Endodermal cell (in vitro differentiated cells): ENCODE data around the gene ZC3H4. TPM values are rescaled to one million over a fixed set of nuclear protein-coding genes. Genes with fewer than 3 reads are reported as not detected.

ENCODE experiments used
- DNase-seq: peaks from one replicate; pipeline ENCODE4 v3.0.0-alpha.2; 2017
- H3K27ac ChIP-seq: 2 replicates; pipeline ENCODE4 v1.5.1; 2013; ENCODE audit warnings: mild to moderate bottlenecking, low read depth, low read length, moderate library complexity
- H3K27me3 ChIP-seq: 2 replicates; pipeline ENCODE4 v1.6.1; 2013; ENCODE audit warnings: mild to moderate bottlenecking, low read length, moderate library complexity; ENCODE audit not compliant: insufficient read depth, control insufficient read depth, poor library complexity, severe bottlenecking
- H3K36me3 ChIP-seq: 2 replicates; pipeline ENCODE4 v1.7.0; 2013; ENCODE audit warnings: mild to moderate bottlenecking, low read length, moderate library complexity; ENCODE audit not compliant: control insufficient read depth, insufficient read depth
- H3K4me1 ChIP-seq: one replicate; pipeline ENCODE4 v1.7.0; 2013; ENCODE audit warnings: low read length; ENCODE audit not compliant: control insufficient read depth, insufficient read depth
- H3K4me3 ChIP-seq: 2 replicates; pipeline ENCODE4 v1.5.1; 2013; ENCODE audit warnings: mild to moderate bottlenecking, low read length, moderate library complexity
- H3K9ac ChIP-seq: 2 replicates; pipeline ENCODE4 v1.6.1; 2013; ENCODE audit warnings: mild to moderate bottlenecking, low read length, moderate library complexity; ENCODE audit not compliant: poor library complexity, severe bottlenecking; ENCODE audit errors: extremely low read depth
- H3K9me3 ChIP-seq: 2 replicates; pipeline ENCODE4 v1.6.1; 2013; ENCODE audit warnings: mild to moderate bottlenecking, low read length, moderate library complexity; ENCODE audit not compliant: control insufficient read depth
- H3K27ac Mint-ChIP-seq: 2 replicates; pipeline ENCODE4 v1.8.0; 2020; ENCODE audit warnings: mixed read lengths
- H3K27me3 Mint-ChIP-seq: 2 replicates; pipeline ENCODE4 v1.8.0; 2021; ENCODE audit warnings: mild to moderate bottlenecking, mixed read lengths; ENCODE audit not compliant: insufficient read depth
- H3K36me3 Mint-ChIP-seq: 2 replicates; pipeline ENCODE4 v1.8.0; 2020; ENCODE audit warnings: low read depth, mixed read lengths
- H3K4me1 Mint-ChIP-seq: 2 replicates; pipeline ENCODE4 v1.8.0; 2020; ENCODE audit warnings: mixed read lengths
- H3K4me3 Mint-ChIP-seq: 2 replicates; pipeline ENCODE4 v1.8.0; 2020; ENCODE audit warnings: mild to moderate bottlenecking, moderate library complexity, mixed read lengths
- H3K9me3 Mint-ChIP-seq: 2 replicates; pipeline ENCODE4 v1.8.0; 2020; ENCODE audit warnings: mild to moderate bottlenecking, mixed read lengths
- WGBS, 2 experiments: methylation state at CpG; one replicate each; pipeline versions ENCODE4 v1.1.5 to v1.1.7; 2013; ENCODE audit warnings: missing lambda C conversion rate in 2 of 2, mixed read lengths in 1 of 2; ENCODE audit not compliant: insufficient coverage in 1 of 2, insufficient read length in 1 of 2; 5-methylcytosine and 5-hydroxymethylcytosine counted together
- total RNA-seq, 2 donors: library from RNA; stranded (reverse); fragmentation: NEBNext Ultra II Directional in 1 of 2; extraction: Animal tissue kit (Norgen Biotek cat#: 25700) in 1 of 2; gene quantifications; 2 replicates in 1 of 2; 3 replicates in 1 of 2; pipeline ENCODE4 v1.2.1, GENCODE V29; 2021
- TF ChIP-seq, protein P1 (sequence below): fragments of 200-600 bp; sonication (generic); conservative IDR thresholded peaks from 2 replicates; pipeline ENCODE4 v1.5.0; 2021; ENCODE audit warnings: antibody characterized with exemption, mild to moderate bottlenecking

ZC3H4 gene
- total RNA-seq, 2 donors from 2014 or later: 64.9 to 82.5 TPM

GRCh38 chr19:47145639-47146486, 32.3 kb upstream of the ZC3H4 start:
- H3K27ac ChIP-seq: no peak overlapping the region
- H3K27ac Mint-ChIP-seq: peak overlapping the region; percentile 18
- H3K36me3 ChIP-seq: peaks cover 95% of the 10 kb centered on the region
- no peaks in the 10 kb centered on the region for H3K9me3 ChIP-seq
- no peak overlapping the region for H3K4me3 ChIP-seq
- TF ChIP-seq, protein P1, sequence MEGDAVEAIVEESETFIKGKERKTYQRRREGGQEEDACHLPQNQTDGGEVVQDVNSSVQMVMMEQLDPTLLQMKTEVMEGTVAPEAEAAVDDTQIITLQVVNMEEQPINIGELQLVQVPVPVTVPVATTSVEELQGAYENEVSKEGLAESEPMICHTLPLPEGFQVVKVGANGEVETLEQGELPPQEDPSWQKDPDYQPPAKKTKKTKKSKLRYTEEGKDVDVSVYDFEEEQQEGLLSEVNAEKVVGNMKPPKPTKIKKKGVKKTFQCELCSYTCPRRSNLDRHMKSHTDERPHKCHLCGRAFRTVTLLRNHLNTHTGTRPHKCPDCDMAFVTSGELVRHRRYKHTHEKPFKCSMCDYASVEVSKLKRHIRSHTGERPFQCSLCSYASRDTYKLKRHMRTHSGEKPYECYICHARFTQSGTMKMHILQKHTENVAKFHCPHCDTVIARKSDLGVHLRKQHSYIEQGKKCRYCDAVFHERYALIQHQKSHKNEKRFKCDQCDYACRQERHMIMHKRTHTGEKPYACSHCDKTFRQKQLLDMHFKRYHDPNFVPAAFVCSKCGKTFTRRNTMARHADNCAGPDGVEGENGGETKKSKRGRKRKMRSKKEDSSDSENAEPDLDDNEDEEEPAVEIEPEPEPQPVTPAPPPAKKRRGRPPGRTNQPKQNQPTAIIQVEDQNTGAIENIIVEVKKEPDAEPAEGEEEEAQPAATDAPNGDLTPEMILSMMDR: no peak
- DNase-seq: no peak
- peaks cover 81% of the 10 kb centered on the region for H3K36me3 Mint-ChIP-seq
- H3K4me3 Mint-ChIP-seq: no peak overlapping the region
- no peaks in the 10 kb centered on the region for H3K27me3 Mint-ChIP-seq
- peaks cover 2% of the 10 kb centered on the region for H3K9me3 Mint-ChIP-seq
- H3K4me1 Mint-ChIP-seq: peaks cover 10% of the 10 kb centered on the region
- H3K4me1 ChIP-seq: peaks cover 3% of the 10 kb centered on the region
- WGBS, 2 experiments: 97 to 98% methylated on average over 4 to 5 of the region's 5 CpGs
- no peak overlapping the region for H3K9ac ChIP-seq
- H3K27me3 ChIP-seq: no peaks in the 10 kb centered on the region

DNA sequence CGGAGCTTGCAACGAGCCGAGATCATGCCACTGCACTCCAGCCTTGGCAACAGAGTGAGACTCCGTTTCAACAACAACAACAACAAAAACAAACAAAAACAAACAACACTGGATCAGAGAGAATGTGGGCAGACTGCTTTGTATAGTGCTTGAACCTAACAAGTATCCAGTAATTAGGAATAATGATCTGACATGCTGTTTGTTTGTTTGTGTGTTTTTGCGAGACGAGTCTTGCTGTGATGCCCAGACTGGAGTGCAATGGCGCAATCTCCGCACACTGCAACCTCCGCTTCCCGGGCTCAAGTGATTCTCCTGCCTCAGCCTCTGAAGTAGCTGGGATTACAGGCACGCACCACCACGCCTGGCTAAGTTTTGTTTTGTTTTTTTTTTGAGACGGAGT, 31.1 kb upstream of the ZC3H4 start:
- Histone ChIP-seq H3K27ac (no peak overlapping the region), H3K4me1 (no peaks in the 10 kb centered on the region), H3K27me3 (no peaks in the 10 kb centered on the region), H3K36me3 (peaks cover 88% of the 10 kb centered on the region), H3K4me3 (no peak overlapping the region), H3K9me3 (no peaks in the 10 kb centered on the region), H3K9ac (no peak overlapping the region)
- no peak for DNase-seq
- TF ChIP-seq, protein P1: no peak
- Mint-ChIP-seq H3K27me3 (no peaks in the 10 kb centered on the region), H3K4me1 (peaks cover 4% of the 10 kb centered on the region), H3K4me3 (no peak overlapping the region), H3K36me3 (peaks cover 74% of the 10 kb centered on the region), H3K27ac (peak overlapping the region; percentile 70), H3K9me3 (peaks cover 2% of the 10 kb centered on the region)
- 95 to 98% methylated on average over 11 to 12 of the region's 13 CpGs for WGBS, 2 experiments

DNA sequence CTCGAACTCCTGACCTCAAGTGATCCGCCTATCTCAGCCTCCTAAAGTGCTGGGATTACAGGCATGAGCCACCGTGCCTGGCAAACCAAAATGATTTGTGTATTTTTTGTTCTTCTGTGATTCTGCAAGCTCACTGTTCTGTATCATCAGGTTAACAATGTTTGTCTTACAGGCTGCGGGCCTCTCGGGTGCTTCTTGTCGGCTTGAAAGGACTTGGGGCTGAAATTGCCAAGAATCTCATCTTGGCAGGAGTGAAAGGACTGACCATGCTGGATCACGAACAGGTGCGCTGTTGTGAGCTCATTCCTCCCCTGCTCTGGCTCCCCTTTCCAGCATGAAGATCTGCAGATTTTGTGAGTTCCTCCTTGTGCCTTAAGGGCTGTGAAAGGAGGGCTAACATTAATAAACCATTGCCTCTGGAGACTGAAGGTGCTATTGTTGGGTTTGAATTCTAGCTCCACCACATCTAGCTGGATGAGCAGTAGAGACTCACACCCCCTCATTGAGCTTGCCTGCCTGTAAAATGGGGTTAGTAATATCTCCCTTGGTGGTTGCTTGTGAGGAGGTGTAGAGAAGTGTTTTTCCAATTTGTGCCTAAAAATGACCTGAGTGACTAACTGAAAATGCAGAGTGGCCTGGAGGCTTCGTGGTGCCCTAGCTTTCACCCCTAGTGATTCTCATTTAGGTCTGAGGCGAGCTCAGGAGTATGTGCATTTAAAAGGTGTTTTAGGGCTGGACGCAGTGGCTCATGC, 29.9 kb upstream of the ZC3H4 start:
- no peak for DNase-seq
- Histone ChIP-seq H3K9me3 (no peaks in the 10 kb centered on the region), H3K4me1 (no peaks in the 10 kb centered on the region), H3K9ac (no peak overlapping the region), H3K36me3 (peaks cover 87% of the 10 kb centered on the region), H3K4me3 (no peak overlapping the region), H3K27ac (no peak overlapping the region), H3K27me3 (no peaks in the 10 kb centered on the region)
- peak overlapping the region; percentile 39 for H3K27ac Mint-ChIP-seq
- no peak overlapping the region for H3K4me3 Mint-ChIP-seq
- H3K27me3 Mint-ChIP-seq: no peaks in the 10 kb centered on the region
- H3K36me3 Mint-ChIP-seq: peaks cover 74% of the 10 kb centered on the region
- WGBS, 2 experiments: 96 to 97% methylated on average over 11 of the region's 11 CpGs
- peaks cover 2% of the 10 kb centered on the region for H3K9me3 Mint-ChIP-seq
- TF ChIP-seq, protein P1: no peak
- peaks cover 4% of the 10 kb centered on the region for H3K4me1 Mint-ChIP-seq
